ENCODE results near the gene EPHA3.

- TF ChIP-seq CTCF (IDR thresholded peaks at IDR 0.05) (no peak), POLR2A (IDR thresholded peaks at IDR 0.05) (no peak)
Measured at GRCh38 chr3:89490129-89490528, 382.7 kb downstream of the EPHA3 start.
